ENCODE results near the gene LAMA3. TPM values are rescaled to one million over a fixed set of nuclear protein-coding genes. Genes with fewer than 3 reads are reported as not detected.

Gene LAMA3
- total RNA-seq, 4 donors from 2014 or later, result 46.5 to 75.4 (median 57.4) TPM

- no peak for DNase-seq
- no peak for TF ChIP-seq CTCF (IDR thresholded peaks at IDR 0.05)
- TF ChIP-seq POLR2A (IDR thresholded peaks at IDR 0.05), result no peak
- no peaks in the 10 kb centered on the region for H3K36me3 ChIP-seq
- no peaks in the 10 kb centered on the region for H3K4me1 ChIP-seq
- intact Hi-C loops (cut with DNase I; ENCODE audit: low total_unique reads), result no loop called here
- no peaks in the 10 kb centered on the region for H3K27me3 ChIP-seq
- no peak overlapping the region for H3K4me3 ChIP-seq
- H3K9me3 ChIP-seq, result no peaks in the 10 kb centered on the region
- no peak overlapping the region for H3K27ac ChIP-seq
These were observed 314.0 kb downstream of the LAMA3 start for GRCh38 chr18:24003288-24003687.

GRCh38 chr18:24003903-24004640 is 314.8 kb downstream of the LAMA3 start:
- H3K9me3 ChIP-seq, result no peaks in the 10 kb centered on the region
- no peaks in the 10 kb centered on the region for H3K36me3 ChIP-seq
- intact Hi-C loops (cut with DNase I; ENCODE audit: low total_unique reads), result no loop called here
- H3K27me3 ChIP-seq, result no peaks in the 10 kb centered on the region
- H3K4me3 ChIP-seq, result no peak overlapping the region
- no peak overlapping the region for H3K27ac ChIP-seq
- no peaks in the 10 kb centered on the region for H3K4me1 ChIP-seq
- DNase-seq, result no peak
- no peak for TF ChIP-seq CTCF (IDR thresholded peaks at IDR 0.05)
- TF ChIP-seq POLR2A (IDR thresholded peaks at IDR 0.05), result no peak

Other genes with a start within 250 kb of the LAMA3 start
- gene RIOK3, start 236.2 kb upstream of the LAMA3 start, total RNA-seq, result 10 to 100 TPM; 14.4 to 53.3 (median 39.8) TPM
- gene RMC1, start 185.9 kb upstream of the LAMA3 start, total RNA-seq, result 10 to 100 TPM; 12.9 to 56.4 (median 27.8) TPM
- gene NPC1, start 102.9 kb upstream of the LAMA3 start, total RNA-seq, result 10 to 100 TPM in 3 of 4 donors, 1 to 10 TPM in 1; 10.0 to 58.9 (median 41.1) TPM
- gene ANKRD29, start 26.5 kb upstream of the LAMA3 start, total RNA-seq, result 10 to 100 TPM; 10.8 to 33.4 (median 15.9) TPM